NK-92 (cell line): ENCODE measurements around the gene C1orf210.

Experiments
- DNase-seq: peaks from one replicate; lab custom pipeline; 2025; ENCODE audit not compliant: unreplicated experiment; lab: John Stamatoyannopoulos, UW

Gene C1orf210

DNA sequence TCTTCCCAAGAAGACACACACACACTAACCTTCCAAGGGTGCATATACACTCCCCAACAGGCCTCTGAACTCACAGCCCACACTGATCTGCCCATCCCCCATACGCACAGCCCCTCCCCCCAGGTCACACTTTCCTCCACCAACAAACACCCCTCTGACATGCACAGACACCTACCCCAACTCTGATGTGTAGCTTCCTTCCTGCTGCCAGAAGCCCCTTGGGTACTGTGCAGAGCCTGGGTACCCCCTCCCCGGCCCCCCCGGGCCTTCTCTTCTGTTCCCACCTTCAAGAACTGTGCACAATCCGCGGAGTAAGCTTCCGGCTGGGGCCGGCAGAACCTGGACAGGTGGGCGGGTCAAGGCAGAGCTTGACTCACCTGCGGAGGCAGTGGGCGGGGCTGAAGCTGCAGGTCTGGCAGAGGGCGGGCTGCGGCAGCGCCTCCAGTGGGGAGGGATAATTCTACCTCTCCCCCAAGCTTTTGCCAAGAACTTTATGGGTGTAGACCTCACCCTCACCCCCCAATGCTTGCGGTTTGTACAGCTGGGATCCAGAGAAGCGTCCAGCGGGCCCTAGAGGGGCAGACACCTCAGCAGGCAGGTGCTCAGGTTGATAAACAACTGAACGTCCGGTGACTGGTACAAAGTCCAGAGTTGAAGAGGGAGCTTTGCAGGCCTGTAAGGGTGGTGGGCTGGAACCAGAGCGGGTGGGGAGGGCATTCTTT is at the start of gene C1orf210:
C1orf210 (minus strand) TSS at position 313 of the 722 bp plus-strand sequence. CDS start 2,311 bp downstream, outside the sequence.
- no peak for DNase-seq

DNA sequence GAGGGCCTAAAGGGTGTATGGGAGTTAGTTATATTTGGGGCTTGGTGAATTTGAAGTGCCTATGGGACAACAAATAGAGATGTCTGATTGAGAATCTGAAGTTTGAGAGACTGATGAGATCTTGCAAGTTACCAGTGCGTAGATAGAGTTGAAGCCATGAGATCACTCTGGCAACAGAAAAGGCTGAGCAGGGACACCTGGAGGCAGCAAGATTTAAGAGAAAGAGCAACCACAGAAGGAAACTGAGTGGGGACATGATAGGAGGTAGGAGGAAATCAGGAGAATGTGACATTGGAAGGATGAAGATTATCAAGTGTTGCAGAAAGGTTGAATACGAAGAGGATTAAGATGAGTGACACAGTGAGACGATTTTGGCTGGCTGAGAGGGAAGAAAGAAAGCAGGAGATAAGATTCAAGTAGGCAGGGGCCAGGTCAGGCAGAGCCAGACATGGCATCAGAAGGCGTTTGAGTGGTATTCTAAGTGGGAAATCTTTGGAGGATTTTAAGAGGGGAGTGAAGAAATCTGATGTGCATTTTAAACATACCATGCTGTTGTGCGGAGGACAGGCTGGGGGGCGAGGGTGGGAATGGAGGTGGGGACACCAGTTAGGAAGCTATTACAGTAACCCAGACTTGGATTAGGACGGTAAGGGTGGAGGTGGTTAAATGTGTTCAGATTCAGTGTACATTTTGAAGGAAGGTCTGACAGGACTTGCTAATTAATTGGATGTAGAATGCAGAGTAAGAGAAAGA is 49.2 kb upstream of the C1orf210 start:
- no peak for DNase-seq

DNA sequence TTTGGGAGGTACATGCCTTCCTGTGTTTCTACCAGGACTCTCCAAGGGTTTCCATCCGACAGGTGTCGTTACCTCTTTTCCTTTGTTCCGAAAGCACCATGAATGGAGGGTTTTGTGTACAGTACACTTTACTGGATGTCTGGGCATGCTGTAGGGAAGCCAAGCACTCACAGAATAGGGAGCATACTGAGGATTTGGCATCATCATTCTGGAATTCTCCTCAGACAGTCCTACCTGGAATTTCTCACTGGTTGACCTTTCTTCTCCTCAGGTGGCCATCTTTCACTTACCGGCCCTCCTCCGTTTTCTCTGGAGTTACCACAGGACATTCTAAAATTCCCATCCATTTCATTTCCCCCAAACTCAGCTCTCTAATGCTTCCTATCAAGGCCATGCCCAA is 46.3 kb upstream of the C1orf210 start:
- DNase-seq, result no peak

DNA sequence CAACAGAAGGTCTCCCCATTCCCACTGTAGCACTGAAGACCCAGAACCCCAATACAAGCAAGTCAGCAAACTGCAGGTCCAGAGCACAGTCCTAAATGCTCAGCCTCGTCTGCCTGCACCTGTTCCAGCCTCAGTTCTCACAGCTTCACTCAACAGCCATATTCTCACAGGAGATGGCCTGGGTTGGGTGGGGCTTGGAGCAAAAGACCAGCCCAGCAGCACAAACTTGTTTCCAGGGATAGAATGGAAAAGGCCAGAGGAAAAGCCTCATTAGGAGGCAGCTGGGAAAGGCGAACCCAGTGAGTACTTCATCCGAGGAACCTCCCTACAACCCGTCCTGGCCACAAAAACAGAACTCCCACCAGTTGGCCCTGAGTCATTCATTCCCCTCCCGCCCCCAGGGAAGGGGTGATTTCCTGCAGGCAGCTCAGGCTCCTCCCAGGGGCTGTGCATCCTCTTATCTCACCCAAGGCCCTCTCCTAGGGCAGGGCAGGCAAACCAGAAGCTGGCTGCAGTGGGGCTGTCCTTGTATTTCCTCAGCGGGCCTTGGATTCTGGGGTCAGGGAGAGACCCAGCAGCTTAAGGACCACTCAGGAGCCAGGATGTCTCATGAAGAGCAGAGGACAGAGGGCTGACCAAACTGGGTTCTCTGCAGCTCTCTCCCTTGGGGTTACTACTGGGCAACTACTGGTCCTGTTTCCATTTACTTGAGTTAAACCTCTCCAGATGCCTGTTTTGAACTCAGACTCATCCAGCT is 44.8 kb upstream of the C1orf210 start:
- DNase-seq, result no peak

DNA sequence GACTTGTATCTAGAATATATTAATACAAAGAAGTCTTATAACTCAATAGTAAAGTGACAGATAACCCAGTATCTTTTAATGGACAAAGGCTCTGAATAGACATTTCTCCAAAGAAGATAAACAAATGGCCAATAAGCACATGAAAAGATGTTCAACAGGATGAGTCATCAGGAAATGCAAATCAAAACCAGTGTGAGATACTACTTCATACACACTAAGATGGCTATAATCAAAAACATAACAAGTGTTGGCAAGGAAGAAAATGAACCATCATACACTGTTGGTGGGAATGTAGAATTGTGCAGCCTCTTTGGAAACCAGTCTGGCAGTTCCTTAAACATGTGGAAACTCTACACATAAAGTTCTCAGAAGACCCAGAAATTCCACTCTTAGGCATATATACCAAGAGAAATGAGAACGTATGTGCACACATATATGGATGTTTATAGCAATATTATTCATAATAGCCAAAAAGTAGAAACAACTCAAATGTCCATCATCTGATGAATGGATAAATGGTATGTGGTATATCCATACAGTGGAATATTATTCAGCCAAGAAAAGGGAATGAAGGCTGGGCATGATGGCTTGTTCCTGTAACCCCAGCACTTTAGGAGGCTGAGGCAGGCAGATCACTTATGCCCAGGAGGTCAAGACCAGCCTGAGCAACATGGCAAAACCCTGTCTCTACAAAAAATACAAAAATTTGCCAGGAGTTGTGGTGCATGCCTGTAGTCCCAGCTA is 42.3 kb upstream of the C1orf210 start:
- DNase-seq, result no peak

DNA sequence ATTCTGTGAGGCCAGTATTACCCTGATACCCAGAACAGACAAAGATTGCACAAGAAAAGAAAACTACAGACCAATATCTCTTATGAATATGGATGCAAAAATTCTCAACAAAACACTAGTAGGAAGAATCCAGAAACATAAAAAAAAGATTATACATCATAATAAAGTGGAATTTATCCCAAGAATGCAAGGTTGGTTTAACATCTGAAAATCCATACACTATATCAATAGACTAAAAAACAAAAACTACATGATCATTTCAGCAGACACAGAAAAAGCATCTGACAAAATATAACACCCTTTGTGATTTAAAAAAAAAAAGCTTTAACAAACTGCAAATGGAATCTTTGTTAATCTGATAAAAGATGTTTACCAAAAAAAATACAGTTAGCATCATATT is 40.0 kb upstream of the C1orf210 start:
- no peak for DNase-seq

DNA sequence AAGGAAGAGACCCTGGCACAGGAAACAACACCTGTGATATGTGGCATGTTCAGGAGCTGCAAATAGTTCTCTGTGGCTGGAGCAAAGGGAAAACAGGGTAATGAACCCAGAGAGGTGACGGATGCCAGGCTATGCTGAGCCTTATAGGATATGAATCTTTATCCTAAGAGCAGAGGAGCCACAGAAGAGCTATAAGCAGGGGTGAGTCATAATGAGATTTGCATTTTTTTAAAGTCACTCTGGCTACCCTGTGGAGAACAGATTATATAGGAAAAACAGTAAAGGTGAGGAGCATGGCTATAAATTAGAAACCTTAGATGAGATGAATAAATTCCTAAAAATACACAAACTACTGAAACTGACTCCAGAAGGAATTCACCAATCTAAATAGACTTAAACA is 39.4 kb upstream of the C1orf210 start:
- DNase-seq, result no peak

DNA sequence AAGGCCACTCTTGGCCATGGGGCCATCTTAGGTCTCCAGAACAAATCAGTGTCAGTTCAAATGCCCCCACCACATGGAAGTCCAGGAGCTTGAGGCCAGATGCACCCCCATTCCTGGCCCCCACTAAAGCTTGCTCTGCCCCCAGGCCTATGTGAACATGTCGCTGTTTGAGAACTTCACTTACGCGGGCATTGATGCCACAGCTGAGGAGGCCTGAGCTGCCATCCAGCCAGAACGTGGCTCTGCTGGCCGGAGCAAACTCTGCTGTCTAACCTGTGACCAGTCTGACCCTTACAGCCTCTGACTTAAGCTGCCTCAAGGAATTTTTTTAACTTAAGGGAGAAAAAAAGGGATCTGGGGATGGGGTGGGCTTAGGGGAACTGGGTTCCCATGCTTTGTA is 37.1 kb upstream of the C1orf210 start:
- no peak for DNase-seq

DNA sequence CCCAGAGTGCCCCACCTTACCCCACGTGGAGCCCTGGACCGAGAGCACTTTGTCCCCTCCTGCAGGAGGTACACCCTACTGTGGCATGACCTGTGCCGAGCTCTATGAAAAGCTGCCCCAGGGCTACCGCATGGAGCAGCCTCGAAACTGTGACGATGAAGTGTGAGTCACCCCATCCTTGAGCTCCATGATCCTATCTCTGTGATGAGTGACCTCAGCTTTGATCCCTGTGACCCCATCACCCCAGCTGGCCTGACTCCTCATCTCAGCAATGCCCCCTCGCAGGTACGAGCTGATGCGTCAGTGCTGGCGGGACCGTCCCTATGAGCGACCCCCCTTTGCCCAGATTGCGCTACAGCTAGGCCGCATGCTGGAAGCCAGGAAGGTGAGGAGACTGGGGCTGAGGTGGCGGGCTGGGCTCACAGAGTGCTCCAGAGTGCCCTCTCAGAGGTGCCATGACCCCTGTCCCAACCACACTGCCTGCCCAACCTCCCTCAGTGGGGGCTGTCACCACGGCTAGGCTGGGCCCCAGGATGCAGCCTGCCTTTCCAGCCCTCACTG is 36.0 kb upstream of the C1orf210 start:
- DNase-seq, result no peak

DNA sequence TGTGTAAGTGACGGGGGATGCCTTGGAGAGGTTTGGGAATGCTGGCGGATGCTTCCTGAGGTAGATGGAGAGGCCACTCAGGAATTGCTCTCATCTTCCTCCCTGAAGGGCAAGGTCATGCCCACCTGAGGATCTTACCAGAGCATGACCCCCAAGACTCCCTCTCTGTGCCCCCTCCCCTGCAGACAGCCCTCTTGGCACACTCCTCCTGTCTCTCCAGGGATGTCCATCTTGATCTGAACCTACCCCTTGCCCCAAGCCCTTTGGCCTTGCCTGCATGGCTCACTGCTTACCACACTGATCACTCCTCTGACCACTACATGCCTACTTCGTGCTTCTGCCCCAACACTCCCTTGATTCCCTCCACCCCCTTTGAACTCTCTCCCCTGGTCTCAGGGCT is 34.4 kb upstream of the C1orf210 start:
- no peak for DNase-seq

DNA sequence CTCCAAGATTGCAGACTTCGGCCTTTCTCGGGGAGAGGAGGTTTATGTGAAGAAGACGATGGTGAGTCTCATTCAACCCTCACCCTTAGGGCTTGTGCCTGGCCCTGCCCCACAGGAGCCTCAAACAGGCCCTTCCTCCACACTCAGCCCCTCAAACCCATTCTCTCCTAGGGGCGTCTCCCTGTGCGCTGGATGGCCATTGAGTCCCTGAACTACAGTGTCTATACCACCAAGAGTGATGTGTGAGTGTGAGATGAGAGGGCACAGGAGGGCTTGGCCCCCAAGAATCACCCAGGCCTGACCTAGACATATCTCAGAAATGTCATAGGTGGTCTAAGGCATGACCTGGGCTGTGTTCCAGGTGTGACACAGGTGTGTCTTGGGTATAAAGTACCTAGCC is 33.9 kb upstream of the C1orf210 start:
- no peak for DNase-seq

DNA sequence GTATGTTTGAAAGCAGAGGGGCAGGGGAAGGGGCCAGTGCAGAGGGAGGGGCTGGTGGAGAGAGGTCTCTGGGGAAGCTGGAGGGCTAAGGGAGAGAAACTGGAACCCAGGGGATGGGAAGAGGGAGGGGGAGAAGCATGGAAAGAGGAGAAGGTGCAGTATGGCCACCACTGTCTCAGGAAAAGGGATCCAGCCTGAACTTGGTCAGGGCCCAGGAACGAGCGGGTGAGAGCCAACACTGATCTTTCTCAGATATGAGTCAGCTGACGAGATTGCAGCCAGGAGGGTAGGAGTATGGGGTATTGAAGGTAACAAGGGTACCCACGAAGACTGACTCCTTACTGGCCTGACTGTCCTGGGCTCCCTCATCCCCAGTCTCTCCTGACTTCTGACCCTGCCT is 33.5 kb upstream of the C1orf210 start:
- no peak for DNase-seq

DNA sequence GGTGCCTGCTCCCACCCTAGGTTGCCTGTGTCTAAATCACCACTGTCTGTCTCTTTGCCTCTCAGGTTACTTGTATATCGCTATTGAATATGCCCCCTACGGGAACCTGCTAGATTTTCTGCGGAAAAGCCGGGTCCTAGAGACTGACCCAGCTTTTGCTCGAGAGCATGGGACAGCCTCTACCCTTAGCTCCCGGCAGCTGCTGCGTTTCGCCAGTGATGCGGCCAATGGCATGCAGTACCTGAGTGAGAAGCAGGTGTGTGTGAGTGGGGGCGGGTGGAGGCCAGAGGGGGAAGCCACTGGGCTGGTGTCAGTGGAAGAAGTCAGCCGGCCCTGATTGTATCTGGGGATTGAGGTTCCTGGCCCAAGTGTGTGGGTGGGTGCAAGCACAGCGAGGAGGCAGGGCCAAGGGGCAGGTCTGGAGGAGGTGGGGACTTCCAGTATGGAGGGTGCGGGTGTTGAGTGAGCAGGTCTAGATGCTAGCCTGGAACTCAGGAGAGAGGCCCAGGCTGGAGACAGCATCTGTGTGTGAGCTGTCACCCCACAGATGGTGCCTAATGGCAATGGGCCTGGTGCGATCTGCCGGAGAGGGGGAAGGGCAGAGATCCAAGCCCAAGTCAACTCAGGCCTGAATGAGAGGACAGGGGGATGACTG is 32.6 kb upstream of the C1orf210 start:
- DNase-seq, result no peak

DNA sequence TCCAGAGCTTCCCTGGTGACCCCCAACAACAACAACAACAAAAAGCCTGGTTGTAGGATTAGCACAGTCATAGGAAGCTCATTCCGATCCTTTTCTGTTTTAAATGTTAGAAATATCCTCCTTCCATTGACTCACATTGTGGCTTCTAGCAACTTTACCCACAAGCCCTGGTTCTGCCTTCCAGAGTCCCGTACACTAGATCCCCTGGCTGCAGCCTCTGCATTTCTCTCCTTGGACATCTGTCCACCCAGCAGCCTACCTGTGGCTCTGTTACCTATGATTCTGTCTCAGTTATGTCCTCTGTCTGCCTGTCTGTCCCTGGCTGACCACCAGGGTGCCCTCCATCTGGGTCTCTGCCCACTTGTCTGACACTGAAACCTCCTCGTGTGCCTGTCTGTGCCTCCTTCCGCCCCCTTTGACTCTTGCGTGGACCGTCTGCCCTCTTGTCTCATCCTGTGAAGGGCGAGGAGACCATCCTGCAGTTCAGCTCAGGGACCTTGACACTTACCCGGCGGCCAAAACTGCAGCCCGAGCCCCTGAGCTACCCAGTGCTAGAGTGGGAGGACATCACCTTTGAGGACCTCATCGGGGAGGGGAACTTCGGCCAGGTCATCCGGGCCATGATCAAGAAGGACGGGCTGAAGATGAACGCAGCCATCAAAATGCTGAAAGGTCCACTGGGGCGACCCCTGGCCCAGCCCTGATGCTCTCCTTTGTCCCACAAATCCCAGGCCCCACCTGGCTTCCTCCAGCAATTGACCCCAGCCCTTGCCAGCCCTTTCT is 31.5 kb upstream of the C1orf210 start:
- DNase-seq, result no peak

DNA sequence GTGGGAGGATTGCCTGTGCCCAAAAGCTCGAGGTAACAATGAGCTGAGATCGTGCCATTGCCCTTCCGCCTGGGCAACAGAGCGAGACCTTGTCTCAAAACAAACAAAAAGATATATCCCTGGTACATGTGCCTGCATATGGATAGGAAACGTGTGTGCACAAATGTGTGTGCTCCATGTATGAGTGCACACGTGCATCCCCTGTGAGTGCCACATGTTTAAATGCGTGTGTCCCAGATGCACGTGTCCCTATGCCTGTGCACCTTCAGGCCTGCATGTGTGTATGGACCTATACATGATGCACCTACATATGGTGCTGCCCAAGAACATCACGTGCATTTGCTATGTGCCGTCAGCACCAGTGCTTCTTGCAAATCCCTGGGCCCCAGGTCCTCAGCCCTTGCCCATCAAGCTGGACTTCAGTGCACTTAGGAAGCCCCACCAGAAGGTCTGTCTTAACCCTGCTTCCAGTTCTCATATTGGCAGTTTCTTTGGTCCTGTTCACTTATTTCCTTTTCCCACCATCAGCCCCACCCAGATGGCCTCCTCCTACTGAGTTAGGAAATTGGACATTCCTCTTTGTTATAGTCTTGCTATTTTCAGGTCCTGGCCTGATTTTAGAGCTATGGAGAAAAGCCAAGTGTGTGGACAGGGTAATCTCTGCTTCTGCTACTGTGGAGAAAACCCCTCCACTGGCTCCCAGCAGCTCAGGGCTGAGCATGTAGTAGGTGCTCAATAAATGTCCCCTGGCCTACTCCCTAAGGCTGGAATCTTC is 30.8 kb upstream of the C1orf210 start:
- DNase-seq, result no peak

DNA sequence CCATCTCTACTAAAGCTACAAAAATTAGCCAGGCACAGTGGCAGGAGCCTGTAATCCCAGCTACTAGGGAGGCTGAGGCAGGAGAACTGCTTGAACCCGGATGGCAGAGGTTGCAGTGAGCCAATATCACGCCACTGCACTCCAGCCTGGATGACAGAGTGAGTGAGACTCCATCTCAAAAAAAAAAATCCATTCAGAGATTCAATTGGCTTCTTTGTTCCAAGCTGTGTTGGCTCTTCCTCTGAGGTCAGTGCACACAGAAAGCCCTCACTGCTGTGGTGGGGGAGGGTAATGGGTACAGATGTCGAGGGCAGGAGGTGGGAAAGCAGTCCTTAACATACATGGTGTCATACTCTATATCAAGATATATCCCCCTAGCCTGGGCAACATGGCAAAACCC is 30.1 kb upstream of the C1orf210 start:
- DNase-seq, result no peak

DNA sequence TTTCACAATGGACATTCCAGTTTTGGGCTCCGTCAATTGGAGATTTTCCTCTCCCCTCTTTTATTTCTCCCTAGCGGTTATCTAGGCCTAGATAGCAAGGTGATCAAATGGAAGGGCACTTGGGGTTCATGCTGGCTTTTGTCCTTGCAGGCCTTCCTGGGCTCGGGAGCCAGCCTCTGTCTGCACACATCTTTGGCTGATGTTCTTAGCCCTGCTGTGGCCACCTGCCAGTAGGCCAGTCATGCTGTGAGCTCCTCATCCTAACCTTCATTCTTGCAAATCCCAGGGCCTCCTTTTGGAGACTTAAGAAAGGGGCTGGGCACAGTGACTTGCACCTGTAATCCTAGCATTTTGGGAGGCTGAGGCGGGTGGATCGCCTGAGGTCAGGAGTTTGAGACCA is 28.9 kb upstream of the C1orf210 start:
- DNase-seq, result no peak

DNA sequence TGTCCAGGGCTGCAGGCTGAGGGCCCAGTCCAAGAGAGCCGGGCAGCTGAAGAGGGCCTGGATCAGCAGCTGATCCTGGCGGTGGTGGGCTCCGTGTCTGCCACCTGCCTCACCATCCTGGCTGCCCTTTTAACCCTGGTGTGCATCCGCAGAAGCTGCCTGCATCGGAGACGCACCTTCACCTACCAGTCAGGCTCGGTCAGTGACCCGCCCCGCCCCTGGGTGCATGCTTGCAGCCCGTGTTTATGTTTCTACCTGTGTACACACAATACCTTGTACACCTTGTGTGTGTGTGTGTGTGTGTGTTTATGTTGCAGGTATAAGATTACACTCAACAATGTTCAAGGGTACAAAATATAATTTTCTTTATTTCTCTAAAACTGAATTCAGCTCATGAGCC is 28.4 kb upstream of the C1orf210 start:
- DNase-seq, result no peak
